Cortex of kidney (tissue), 1 donor: ENCODE data around the gene ARHGEF1.
"Not testable (repeated sequence)": the region's sequence is repeated elsewhere in the genome, so short reads cannot be mapped to it uniquely, and the experiment has no call there.

Source experiments
- DNase-seq: peaks from one replicate; lab custom pipeline; 2025; lab: John Stamatoyannopoulos, UW

The ARHGEF1 gene

GRCh38 chr19:41862445-41862986 lies 20.5 kb upstream of the ARHGEF1 start:
- DNase-seq, result no peak

DNA sequence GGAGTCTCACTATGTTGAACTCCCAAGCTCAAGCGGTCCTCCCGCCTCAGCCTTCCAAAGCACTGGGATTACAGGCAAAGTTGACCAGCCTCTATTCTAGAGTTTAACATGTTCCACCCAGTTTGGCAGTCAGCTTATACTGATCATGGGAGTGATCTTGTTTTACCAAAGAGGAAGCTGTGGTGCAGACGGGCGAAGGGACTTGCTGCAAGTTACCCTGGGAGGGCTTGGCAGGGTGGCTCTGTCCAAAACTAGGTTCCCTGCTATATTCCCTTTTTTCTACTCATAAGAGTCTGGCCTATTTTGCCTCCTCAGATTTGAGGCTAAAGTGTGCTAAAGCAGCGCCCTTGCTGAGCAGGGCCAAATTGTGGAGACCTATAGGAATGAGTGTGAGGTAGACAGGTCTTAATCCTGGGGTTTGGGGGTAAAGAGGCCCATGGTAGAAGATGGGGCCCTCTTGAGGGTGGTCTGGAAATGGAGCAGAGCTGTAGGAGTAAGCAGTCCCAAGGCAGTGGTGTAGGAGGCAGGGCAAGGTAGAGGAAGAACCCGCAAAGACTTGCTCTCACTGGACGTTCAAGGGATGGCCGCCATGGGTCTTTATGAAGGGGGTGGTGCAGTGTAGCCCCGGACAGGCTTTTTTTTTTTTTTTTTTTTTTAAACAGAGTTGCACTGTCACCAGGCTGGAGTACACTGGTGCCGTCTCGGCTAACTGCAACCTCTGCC lies 19.6 kb upstream of the ARHGEF1 start:
- DNase-seq, result no peak

- no peak for DNase-seq
Measured at GRCh38 chr19:41864374-41864773, 18.6 kb upstream of the ARHGEF1 start.

- no peak for DNase-seq
Measured at GRCh38 chr19:41866284-41866683, 16.7 kb upstream of the ARHGEF1 start.

GRCh38 chr19:41868120-41868988 lies 14.6 kb upstream of the ARHGEF1 start:
- DNase-seq, result no peak

GRCh38 chr19:41868989-41869300 lies 14.0 kb upstream of the ARHGEF1 start:
- no peak for DNase-seq

- no peak for DNase-seq
Measured at GRCh38 chr19:41869374-41869955, 13.5 kb upstream of the ARHGEF1 start.

- no peak for DNase-seq
Measured at GRCh38 chr19:41870401-41870873, 12.5 kb upstream of the ARHGEF1 start.

DNA sequence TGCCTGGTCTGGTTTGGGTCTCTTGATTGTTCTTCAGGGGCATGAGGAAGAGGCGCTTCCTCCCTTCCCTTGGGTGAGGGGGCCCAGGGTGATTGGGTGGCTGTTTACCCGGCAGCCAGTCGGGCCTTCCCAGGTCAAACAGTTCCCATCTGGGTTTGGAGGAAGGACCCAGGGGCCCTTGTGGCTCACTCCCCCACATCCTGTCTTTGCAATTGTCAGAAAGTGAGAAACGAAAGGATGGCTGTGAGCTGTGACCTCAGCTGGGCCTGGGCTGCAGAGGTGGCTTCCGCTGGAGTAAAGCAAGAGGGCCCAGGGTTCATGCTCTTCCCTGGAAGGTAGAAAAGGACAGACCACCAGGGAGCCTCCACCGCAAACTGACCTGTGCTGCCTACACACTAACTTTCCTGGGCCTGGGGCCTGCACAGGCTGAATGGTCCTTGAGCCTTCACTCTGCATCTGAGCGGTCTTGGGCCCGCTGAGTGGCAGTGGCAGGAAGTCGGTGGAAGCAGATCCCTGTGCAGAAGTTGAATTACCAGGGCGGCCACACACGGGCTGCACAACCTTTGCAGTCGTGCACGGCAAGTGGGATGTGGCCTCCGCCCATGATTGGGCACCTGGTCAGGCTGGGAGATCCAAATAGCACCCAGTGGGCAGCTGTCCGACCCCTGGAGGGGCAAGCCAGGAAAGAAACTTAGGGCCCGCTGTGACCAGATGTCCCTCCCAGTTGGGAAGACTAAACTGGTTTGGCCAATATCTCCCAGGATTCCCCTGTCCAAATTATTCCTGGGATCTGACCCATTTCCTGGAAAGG lies 11.2 kb upstream of the ARHGEF1 start:
- no peak for DNase-seq

DNA sequence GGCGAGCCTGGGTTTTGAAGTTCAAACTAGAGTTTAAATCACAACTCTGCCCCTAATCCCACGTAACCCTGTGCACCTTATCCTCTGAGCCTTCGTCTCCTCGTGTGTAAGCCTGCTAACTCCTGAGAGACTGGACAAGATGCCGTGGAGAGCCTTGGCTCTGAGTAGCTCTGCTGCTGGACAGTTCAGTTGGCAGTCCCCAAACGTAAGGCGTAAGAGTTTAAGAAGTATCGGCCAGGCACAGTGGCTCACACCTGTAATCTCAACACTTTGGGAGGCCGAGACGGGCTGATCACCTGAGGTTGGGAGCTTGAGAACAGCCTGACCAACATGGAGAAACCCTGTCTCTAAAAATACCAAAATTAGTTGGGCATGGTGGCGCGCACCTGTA lies 10.6 kb upstream of the ARHGEF1 start:
- no peak for DNase-seq

DNA sequence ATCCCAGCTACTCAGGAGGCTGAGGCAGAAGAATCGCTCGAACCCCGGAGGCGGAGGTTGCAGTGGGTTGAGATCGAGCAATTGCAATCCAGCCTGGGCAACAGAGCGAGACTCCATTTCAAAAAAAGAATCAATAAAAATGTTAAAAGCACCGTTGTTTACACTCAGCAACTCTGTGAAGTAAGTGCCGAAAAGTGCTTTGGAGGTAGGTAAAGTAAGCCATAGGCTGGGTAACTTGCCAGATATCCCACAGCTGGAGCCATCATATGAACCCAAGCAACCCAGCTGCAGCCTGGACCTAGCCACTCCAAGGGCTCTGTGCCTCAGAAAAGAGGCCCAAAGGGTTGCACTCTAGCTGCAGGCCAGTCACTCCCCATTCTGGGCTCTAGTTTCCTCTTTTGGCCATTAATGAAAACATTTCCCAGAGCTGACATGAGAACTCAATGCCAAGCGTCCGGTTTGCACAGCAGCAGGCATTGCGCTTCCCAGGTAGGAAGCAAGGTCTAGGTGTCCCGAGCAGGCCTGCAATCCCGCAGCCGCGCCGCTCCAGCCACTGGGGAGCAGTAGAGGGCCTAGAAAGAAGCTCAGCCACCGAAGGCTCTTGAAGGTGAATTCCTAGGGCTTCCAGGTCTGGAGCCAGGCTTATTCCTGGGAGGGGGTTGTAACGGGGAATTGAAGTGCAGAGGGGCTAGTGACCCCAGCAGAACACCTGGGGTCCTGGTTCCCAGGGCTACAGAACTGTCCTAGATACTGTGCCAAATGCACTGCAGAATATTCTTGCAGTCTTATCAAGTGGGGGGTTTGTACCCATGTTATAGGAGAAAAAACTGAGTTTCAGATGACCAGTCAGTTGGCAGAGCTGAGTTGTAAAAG lies 10.0 kb upstream of the ARHGEF1 start:
- no peak for DNase-seq

DNA sequence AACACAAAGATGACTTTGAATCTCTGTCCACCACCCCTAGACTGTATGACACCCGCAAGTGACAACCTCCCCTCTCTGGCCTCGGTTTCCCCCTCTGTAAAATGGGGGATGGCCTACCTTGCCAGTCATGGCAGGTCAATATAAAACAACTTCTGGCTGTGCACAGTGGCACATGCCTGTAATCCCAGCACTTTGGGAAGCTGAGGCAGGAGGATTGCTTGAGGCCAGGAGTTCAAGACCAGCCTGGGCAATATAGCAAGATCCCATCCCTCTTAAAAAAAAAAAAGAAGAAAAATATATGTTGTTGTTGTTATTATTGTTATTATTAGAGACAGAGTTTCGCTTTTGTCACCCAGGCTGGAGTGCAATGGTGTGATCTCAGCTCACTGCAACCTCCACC lies 7.0 kb upstream of the ARHGEF1 start:
- not testable (repeated sequence) for DNase-seq

GRCh38 chr19:41876847-41877832 lies 5.8 kb upstream of the ARHGEF1 start, which contains the start of gene CD79A:
CD79A (plus strand) TSS chr19:41877279; CDS start chr19:41877305, 26 bp downstream.
- DNase-seq, result no peak

DNA sequence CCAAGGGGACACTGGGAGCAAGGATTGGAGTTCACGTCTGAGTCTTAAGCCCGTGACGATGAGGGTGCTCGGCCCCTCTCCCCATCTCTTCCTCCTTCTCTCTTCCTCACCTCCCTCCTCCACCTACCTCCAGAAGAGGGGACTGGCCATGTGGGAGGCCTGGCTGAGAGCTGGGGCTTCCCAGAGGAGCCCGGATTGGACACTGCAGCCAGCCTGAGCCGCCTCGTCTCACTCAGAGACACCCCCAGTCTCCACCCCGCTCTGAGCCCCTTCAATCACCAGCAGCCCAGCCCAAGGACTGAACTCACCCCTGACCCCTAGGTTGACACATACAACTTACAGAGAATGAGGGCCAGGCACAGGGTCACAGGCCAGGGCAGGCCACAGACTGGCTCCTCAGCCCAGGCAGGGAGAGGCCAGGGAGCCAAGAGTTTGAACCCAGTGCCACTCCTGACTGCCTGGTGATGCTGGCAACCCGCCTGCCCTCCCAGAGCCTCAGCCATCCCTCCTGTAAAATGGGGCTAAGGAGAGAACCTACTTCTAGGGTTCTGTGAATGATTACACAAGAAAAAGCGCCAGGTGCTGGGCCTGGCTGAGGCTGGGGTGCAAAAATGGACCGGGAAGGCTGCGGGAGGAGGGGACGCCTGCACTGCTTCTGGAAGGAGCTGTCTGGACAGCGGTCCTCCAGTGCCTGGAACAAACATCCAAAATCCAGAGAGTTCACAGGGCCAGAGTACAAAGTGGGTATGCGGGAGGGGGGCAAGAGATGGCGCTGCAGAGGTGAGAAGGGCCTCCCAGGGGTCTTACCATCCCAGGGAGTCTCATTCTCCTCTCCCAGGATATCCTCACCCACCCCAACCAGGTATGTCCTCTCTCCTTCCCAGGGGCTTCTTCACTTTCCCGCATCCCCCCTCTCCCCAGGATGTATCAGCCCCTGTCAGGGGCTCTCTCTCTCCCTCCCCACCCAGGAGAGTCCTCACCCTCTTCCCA lies 4.8 kb upstream of the ARHGEF1 start:
- DNase-seq, result no peak

GRCh38 chr19:41879080-41879479 lies 3.9 kb upstream of the ARHGEF1 start:
- DNase-seq, result no peak

DNA sequence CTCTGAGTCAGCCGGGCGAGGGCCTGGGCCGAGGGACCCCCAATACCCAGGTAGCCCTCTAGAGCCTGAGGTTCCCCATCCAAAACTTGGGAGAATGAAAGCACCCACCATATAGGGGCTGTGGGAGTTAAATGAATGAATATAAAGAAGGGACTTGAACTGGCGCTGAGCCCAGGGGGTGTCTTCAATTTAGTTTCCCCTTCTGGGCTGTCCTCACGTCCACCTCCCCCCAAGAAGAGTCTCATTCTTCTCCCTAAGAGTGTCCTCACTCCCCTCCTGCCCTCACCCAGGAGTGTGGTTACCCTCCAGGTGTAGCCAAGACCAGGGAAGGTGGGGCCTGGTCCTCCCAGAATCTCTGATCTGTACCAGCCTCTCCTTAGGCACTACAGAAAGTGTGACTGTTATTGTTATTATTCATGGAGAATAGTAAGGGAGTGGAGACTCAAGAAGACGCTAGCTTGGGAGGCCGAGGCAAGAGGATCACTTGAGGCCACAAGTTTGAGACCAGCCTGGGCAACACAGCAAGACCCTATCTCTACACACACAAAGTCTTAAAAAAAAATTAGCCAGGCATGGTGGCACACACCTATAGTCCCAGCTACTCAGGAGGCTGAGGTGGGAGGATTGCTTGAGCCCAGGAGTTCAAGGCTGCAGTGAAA lies 3.2 kb upstream of the ARHGEF1 start:
- no peak for DNase-seq

DNA sequence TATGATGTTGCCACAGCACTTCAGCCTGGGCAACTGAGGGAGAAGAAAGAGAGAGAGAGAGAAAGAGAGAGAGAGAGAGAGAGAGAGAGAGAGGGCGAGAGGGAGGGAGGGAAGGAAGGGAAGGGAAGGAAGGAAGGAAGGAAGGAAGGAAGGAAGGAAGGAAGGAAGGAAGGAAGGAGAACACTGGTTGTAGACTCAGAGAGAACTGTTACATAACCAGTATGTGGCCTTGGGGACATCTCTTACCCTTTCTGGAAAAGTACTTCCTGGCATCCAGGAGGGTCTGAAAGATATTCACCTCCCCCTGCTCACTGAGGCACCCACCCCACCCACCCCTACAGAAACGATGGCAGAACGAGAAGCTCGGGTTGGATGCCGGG lies 2.7 kb upstream of the ARHGEF1 start:
- no peak for DNase-seq

DNA sequence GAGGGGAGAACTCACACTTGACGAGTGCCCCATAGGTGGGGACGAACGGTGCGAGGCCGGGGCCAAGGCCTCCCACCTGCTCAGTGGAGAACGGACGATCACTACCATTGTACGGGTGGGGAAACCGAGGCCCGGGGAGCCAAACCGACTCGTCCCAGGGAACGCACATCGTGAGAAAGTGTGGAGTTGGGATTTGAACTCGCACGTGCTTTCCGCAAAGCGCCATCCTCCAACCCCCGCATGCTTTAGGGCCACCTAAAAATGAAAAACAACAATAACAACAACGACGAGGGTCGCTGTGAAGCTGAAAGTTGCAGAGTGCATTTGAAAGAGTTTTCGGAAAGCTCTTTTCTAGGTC lies 458 bp downstream of the ARHGEF1 start:
- no peak for DNase-seq
